BE2C (cell line): Measurements from ENCODE around the gene EBP.
"Not testable (repeated sequence)": the region's sequence is repeated elsewhere in the genome, so short reads cannot be mapped to it uniquely, and the experiment has no call there.

ENCODE experiments used
- DNase-seq: peaks from one replicate; pipeline ENCODE4 v3.0.0-alpha.2; 2020
- H3K27me3 ChIP-seq: fragments of 250-450 bp; sonication (Bioruptor Pico); 2 replicates; pipeline ENCODE4 v1.5.1; 2020; ENCODE audit warnings: mild to moderate bottlenecking
- H3K36me3 ChIP-seq: fragments of 250-450 bp; sonication (Bioruptor Pico); 2 replicates; pipeline ENCODE4 v1.5.1; 2020; ENCODE audit warnings: mild to moderate bottlenecking
- H3K4me1 ChIP-seq: fragments of 250-450 bp; sonication (Bioruptor Pico); 2 replicates; pipeline ENCODE4 v1.5.1; 2020
- H3K4me3 ChIP-seq: 2 replicates; pipeline ENCODE4 v1.5.1; 2011; ENCODE audit warnings: low read depth, low read length
- H3K9me3 ChIP-seq: fragments of 250-450 bp; sonication (Bioruptor Pico); 2 replicates; pipeline ENCODE4 v1.5.1; 2020
- TF ChIP-seq, protein P1 (sequence below): IDR thresholded peaks from 2 replicates; pipeline ENCODE4 v1.5.1; 2012; ENCODE audit warnings: mild to moderate bottlenecking, low read depth, low read length

The EBP gene

DNA sequence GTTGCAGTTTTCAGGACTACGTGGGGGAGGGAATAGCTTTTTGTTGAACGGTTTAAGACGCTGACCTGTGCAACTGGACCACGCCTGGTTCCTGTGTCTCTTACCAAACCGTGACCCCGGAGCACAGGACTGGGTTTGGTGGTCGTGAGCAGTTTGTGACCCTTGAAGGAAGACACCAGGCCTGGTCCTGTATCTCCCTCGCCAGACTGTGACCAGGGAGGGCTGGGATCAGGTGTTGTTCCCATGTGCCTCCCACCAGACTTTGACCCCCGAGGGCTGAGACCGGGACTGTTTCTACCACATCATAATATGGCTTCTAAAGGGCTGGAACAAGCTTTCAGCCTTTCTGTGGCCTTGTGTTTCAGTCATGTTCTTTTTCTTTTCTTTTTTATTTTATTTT is 683 bp downstream of the EBP start:
- TF ChIP-seq, protein P1, sequence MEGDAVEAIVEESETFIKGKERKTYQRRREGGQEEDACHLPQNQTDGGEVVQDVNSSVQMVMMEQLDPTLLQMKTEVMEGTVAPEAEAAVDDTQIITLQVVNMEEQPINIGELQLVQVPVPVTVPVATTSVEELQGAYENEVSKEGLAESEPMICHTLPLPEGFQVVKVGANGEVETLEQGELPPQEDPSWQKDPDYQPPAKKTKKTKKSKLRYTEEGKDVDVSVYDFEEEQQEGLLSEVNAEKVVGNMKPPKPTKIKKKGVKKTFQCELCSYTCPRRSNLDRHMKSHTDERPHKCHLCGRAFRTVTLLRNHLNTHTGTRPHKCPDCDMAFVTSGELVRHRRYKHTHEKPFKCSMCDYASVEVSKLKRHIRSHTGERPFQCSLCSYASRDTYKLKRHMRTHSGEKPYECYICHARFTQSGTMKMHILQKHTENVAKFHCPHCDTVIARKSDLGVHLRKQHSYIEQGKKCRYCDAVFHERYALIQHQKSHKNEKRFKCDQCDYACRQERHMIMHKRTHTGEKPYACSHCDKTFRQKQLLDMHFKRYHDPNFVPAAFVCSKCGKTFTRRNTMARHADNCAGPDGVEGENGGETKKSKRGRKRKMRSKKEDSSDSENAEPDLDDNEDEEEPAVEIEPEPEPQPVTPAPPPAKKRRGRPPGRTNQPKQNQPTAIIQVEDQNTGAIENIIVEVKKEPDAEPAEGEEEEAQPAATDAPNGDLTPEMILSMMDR, result no peak
- peak overlapping the region; percentile 86 for H3K4me3 ChIP-seq

DNA sequence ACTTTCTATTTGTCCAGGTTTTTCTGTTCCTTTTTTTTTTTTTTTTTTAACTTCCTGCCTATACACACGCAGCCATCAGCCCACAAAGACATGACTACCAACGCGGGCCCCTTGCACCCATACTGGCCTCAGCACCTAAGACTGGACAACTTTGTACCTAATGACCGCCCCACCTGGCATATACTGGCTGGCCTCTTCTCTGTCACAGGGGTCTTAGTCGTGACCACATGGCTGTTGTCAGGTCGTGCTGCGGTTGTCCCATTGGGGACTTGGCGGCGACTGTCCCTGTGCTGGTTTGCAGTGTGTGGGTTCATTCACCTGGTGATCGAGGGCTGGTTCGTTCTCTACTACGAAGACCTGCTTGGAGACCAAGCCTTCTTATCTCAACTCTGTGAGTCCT is 2.1 kb downstream of the EBP start:
- peaks cover 7% of the 10 kb centered on the region for H3K4me1 ChIP-seq
- no peak overlapping the region for H3K4me3 ChIP-seq
- DNase-seq, result no peak
- no peaks in the 10 kb centered on the region for H3K9me3 ChIP-seq
- H3K36me3 ChIP-seq, result peaks cover 12% of the 10 kb centered on the region; the same call in 1 of the 2 replicates
- TF ChIP-seq, protein P1, result no peak
- no peaks in the 10 kb centered on the region for H3K27me3 ChIP-seq

More for the DNA sequence above, 683 bp downstream of the EBP start:
- Histone ChIP-seq H3K36me3 (peaks cover 9% of the 10 kb centered on the region; the same call in 1 of the 2 replicates), H3K9me3 (no peaks in the 10 kb centered on the region), H3K27me3 (no peaks in the 10 kb centered on the region), H3K4me1 (peaks cover 7% of the 10 kb centered on the region)
- DNase-seq, result no peak

DNA sequence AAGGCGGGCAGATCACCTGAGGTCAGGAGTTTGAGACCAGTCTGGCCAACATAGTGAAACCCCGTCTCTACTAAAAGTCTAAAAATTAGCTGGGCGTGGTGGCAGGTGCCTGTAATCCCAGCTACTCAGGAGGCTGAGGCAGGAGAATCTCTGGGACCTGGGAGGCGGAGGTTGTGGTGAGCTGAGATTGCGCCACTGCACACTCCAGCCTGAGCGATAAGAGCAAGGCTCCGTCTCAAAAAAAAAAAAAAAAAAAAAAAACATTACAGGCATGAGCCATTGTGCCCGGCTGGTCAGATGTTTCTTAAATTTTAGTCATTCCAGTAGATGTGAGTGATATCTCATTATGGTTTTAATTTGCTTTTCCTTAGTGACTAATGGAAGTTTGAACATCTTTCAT is 4.2 kb downstream of the EBP start:
- not testable (repeated sequence) for H3K4me1 ChIP-seq, H3K4me3 ChIP-seq, H3K9me3 ChIP-seq, H3K27me3 ChIP-seq, DNase-seq
- peaks cover 12% of the 10 kb centered on the region; the same call in 1 of the 2 replicates for H3K36me3 ChIP-seq

DNA sequence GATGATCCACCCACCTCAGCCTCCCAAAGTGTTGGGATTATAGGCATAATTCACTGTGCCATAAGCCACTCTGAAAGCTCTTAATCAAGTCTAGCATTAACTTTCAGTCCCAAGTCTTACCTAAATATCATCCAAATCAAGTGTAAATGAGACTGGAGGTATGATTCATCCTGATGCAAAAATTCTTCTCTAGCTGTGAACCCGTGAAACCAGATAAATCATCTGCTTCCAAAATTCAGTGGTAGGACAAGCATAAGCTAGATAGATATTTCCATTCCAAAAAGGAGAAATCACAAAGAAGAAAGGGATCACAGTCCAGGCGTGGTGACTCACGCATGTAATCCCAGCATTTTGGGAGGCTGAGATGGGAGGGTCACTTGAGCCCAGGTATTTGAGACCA is 9.1 kb downstream of the EBP start:
- H3K27me3 ChIP-seq, result no peaks in the 10 kb centered on the region
- no peak for DNase-seq
- no peaks in the 10 kb centered on the region for H3K9me3 ChIP-seq
- no peaks in the 10 kb centered on the region for H3K4me1 ChIP-seq
- TF ChIP-seq, protein P1, result no peak
- H3K4me3 ChIP-seq, result no peak overlapping the region
- H3K36me3 ChIP-seq, result peaks cover 12% of the 10 kb centered on the region; the same call in 1 of the 2 replicates

DNA sequence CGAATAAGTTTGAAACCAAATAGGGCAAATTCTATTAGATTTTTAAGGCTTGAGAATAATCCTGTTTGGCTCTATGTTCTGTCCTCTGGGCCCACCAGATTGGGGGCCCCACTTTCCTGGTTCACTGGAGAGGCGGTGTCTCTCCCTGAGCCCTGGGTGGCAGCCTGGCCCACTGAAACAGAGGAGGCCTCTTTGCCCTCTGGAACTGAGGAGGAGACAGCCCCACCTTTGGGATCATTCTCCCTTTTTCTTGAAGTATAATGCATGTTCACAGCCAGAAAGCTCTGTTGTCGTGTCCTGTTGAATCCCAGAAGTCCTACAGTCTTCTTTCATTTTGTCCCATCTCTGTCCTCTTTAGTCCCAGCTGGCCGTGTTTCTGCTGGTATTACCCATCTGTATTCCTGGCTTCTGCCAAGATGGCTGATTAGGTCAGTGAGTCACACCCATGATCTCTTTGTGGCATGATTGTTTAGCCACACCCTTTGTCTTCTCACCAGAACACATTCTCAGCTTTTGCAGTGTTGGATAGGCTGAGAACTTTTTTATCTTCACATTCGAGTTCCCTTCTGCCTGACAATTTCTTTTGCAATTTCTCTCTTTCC is 9.9 kb downstream of the EBP start:
- TF ChIP-seq, protein P1, result no peak
- Histone ChIP-seq H3K9me3 (no peaks in the 10 kb centered on the region), H3K4me3 (no peak overlapping the region), H3K27me3 (no peaks in the 10 kb centered on the region), H3K36me3 (peaks cover 10% of the 10 kb centered on the region; the same call in 1 of the 2 replicates), H3K4me1 (no peaks in the 10 kb centered on the region)
- DNase-seq, result no peak

DNA sequence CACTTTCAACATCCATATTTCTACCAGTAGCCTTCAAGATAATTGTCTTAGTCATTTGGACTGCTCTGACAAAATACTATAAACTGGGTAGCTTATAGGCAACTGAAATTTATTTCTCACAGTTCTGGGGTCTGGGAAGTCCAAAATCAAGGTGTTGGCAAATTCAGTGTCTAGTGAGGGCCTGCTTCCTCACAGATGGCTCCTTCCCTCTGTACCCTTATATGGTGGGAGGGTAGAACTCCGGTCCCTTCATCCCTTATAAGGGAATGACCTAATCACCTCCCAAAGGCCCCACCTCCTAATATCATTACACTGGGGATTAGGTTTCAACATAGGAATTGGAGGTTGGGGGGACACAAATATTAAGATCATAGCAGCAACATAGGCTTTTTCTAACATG is 10.6 kb downstream of the EBP start:
- TF ChIP-seq, protein P1, result no peak
- Histone ChIP-seq H3K36me3 (peaks cover 3% of the 10 kb centered on the region; the same call in 1 of the 2 replicates), H3K4me3 (no peak overlapping the region), H3K27me3 (no peaks in the 10 kb centered on the region), H3K4me1 (no peaks in the 10 kb centered on the region), H3K9me3 (no peaks in the 10 kb centered on the region)
- no peak for DNase-seq

DNA sequence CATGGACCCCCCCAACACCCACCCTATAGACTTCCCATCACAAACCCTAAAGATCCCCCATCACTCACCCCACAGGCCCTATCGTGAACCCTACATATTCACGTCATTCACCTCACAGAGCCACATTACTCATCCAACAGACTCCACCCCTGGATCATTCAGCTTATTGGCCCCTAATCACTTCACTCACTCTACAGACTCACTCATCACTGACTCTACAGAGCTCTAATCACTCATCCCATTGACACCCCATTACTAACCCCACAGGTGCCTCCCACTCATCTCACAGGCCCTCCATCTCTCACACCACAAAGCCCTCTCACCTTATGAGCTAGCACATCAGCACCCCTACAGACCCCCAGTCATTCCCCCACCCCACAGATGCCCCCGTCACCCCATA is 11.6 kb downstream of the EBP start:
- H3K4me1 ChIP-seq, result no peaks in the 10 kb centered on the region
- no peaks in the 10 kb centered on the region for H3K27me3 ChIP-seq
- H3K9me3 ChIP-seq, result no peaks in the 10 kb centered on the region
- no peak for DNase-seq
- TF ChIP-seq, protein P1, result no peak
- H3K4me3 ChIP-seq, result no peak overlapping the region
- H3K36me3 ChIP-seq, result peaks cover 2% of the 10 kb centered on the region; the same call in 1 of the 2 replicates
